ENCODE results near the gene TTC28. TPM values are rescaled to one million over a fixed set of nuclear protein-coding genes. Genes with fewer than 3 reads are reported as not detected.
A peak's percentile ranks its signal among the peaks of the same experiment; 100 is the strongest.

The TTC28 gene
- polyA plus RNA-seq, 5 donors: 27.1 to 42.4 (median 37.1) TPM

DNA sequence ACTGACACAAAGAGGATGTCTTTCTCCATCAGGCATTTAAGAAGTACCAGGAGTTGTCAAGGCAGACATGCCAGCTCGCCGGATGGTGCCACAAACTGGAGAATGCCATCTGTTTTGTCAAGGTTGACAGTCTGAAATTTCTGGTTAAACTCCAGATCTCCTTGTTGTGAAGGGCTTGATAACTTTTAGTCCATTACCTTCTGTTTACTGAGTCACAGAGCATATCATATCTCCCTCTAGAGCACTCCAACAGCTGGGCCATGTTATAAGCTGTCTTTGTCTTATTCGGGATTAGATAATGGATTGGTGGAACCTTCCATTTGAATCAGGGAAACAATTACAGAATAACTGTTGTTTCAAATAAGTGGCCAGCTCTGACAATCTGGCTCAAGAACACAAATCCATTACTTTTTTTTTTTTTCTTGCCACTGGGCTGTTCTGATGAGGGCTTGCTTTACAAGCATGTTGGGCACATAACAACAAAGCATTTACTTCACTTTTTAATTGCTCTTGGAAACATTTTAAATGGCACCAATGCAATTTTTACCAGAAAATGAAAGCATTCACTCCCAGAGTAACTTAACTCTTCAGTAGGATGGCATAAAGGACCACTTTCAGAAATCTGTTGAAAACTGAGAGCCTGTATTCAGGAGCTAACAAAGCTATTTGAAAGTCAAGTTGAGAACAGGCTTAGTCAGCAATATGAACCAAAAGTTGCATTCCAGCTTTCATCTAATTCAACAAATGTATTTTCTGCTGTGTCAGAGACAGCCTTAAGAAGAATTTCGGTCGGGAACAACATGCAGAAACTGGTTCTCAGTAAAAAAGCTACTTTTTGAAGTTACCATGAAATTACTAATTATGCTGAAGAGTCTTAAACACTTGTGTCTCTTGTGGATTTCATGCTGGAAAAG lies 533.0 kb downstream of the TTC28 start:
- no peak for DNase-seq

DNA sequence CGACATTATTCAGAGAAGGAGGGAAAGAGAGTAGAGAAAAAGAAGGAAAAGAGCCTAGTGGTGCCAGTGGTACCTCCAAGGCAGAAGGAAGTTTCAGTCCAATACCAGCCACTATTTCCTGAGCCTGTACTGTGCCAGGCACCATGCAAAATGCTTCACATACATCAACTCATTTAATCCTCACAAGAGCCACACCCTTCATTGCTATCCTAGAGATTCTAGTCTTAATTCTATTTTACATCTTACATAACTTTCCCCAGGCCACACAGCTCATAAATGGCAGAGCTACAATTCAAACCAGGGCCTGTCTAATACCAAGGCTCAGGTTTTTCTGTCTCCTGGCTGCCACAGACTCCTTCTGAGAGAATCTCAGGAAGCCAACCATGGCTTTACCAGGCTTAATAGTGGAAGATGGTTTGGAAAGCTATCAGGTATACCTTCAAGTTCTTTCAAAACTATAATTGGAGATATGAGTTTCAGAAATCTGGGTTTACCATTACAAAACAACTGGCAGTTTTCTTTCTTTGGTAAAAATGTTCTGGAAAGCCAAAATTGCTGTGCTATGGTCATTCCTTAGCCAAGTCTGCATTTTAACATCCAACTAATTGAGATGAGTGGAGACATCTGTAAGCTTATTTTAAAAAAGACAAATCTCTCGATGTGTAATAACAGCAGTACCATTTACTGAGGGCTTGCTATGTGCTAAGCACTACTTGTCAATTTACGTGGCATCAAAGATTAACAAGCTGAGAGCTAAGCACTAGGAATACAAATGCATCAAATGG lies 535.5 kb downstream of the TTC28 start:
- DNase-seq: no peak

DNA sequence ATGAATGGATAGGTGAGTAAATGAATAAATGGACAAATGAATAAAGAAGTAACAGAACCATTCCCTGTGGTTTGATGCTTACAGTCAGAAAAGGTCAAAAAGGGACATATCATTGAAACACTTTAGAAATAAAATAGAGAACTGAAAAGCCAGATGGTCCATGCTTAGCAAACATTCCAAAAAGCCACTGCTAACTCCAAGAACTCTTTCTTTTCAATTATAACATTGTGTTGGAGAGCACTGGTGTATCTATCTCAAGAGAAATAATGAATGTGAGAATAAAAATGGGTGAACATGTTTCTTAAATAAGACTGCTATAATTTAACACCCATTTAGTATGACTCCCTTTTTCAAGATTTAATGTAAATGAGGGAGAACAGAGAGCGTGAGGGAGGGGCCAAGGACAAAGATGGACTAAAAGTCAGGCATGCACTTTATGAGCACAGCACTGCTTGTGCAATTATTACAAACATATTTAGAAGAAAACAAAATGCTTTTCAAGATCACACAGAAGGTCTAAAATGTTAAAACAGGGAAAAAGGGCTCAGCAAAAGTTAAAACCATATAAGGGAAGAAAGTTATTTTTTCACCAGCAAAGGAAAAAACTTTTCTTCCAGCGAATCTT lies 536.3 kb downstream of the TTC28 start:
- DNase-seq: no peak

DNA sequence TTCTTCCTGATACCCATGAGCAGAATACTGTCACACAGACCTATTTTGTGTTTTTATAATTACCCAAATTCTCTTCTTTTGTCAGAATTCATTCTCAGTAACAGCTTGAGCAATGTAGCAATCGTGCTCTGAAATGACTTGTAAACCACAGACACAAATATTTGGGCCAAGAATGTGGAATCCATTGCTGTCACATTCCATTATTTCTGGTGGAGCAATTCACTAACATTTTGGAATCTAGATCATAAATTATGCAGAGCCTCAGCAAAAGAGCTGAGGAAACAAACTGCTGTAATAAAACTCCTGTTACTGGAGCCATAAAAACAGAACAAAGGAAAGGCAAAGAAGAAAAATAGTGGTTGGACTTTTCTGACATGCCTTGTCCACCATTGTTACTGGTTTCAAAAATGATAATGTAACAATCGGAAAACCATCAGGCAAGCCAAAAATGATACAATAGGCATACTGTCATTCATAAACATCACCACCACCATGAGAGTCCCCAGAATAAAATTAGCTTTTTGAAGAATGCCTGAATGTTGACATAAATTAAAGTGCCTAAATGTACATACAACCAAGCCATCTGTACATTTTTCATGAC lies 537.2 kb downstream of the TTC28 start:
- peak; percentile 75 to 81 for DNase-seq

DNA sequence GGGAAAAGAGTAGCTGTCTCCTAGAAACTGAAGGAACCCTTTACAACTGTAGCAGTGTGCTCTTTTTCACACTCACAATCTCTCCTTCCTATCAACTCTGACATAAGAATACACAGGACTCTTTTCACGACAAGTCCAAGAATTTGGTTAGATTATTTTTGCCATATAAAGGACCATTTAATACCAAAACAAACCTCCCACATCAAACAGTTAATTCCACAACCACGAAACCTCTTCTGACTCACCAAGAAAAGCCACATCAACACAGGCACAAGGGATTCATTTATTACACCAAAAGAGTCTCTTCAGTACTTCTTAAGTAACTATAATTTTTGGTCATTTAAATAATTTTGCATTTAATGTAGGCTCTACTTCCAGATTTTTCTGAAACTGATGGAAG lies 538.0 kb downstream of the TTC28 start:
- no peak for DNase-seq

DNA sequence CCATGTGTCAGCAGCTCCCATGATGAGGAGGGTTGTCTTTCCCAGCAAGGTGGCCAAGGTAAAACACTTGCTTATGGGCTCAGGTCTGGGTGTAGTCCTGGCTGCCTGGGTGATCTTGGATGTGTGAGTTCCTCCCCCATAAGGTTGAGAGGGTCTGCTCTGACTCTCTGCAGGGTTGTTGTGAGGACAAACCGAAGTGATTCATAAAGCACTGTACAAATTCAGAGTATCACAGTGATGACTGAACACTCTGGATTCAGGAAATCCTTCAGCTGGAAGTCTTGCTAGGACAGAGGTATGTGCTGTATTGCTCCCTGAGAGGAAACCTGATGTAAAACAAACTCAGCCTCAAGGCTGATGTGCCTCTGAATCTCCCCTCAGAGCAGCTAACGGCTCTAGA lies 539.7 kb downstream of the TTC28 start:
- no peak for DNase-seq

DNA sequence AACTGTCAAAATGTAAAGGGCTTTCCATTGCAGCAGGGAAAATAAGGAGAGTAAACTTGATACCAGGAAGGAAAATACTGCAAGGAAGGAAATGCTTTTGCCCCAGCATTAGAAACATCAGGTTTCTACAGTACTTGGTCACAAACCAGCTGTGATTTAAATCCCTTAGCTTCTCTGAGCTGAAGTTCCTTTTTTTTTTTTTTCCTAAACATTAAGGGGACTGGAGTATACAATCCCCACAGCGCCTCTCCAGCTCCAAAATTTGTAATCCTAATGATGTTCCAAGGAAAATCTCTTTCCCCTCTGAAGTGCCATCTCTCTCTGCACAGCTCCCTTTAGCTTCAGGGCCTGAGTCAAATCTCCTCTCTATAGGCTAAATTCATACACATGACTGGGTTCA lies 540.1 kb downstream of the TTC28 start:
- no peak for DNase-seq

DNA sequence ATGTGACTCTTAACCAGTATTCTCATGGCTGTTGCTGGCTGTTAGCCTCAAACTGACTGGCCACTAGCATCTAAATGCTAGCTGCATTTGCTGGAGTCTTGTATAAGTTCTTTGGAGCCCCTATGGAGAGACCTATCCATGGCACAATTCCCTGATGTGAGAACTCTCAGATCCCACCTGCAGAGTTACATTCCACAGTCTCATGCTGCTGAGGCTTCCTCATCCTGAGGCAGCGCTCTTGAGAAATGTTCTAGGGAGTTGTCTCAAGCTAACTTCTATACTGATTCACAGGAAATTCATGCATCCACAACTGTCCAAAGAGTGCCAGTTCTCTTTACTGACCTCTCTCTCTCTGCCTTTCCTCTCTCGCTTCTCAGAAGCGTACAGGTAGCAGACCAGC lies 542.6 kb downstream of the TTC28 start:
- no peak for DNase-seq

DNA sequence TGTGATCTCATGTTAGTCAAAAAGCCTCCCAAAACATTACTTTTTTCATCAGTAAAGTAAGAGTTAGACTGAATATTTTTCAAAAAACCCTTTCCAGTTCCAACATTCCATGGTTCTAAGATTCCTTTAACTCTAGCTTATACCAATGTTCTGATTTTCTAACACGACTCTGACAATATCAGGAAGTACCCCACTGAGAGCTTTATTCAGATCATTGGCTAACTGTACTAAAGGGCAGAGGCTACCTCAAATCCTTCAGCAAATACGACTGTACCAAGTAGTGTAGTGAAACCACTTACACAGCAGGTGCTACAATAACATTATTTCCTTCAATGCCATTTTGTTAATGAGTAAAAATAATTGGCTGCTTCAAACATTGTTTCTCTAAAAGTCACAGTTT lies 547.2 kb downstream of the TTC28 start:
- DNase-seq: no peak

DNA sequence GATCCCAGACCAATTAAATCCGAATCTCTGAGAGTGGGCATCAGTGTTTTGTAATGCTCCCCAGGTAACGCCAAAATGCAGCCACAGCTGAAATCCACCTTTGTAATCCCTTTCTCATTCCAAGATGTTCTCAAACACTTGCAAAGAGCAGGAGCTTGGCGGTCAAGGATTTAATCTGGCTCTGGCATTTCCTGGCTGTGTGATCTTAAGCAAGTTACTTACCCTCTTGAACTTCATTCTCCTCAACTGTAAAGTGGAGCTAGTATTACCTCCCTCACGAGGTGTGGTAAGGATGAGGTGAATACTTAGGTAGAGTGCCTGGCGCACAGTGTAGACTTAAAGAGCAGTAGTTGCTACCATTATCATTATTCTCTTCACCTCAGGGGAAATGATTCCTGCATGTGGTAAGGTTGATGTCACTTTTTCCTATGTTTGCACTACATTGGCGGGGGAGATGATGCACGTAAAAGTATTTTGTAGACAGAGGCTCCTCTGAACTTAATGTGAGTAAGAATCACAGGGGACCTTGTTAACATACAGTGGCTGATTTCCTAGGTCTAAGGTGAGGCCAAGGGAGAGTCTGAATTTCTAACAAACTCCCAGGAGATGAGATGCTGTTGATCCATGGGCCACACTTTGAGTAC lies 550.2 kb downstream of the TTC28 start:
- DNase-seq: no peak

DNA sequence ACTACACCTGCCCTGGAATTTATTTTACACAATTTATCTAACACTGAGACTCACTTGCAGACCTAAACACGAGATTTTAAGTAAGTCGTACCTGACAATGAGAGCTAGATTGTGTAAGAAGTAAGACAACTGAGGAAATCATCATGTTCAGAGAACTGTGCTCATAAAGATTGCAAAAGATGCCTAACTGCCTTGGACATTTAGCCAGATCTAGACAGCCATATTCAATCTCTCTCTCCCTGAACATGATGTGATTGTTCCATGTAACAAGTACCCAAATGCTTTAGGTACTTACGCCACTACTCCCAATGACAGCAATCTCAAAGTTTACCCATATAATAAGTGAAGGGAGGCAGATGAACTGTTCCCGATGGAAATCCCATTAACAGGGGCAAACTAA lies 550.8 kb downstream of the TTC28 start:
- DNase-seq: no peak

DNA sequence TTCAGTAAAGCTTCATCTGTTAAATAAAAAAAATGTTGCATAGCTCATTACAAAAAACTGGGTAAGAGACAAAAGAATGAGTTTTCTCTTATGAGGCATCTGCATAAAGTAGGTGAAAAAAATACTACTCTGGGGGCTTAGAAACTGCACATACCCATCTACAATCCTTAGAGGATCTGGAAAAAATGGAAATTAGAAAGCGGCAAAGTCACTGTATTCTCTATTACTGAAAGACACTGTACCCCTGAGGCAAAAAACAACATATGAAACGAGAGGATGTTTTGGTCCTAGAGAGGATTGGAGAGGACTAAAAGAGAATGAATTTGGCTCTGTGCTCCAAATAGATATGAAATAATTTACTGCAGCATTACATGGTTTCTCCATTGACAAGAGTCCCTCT lies 553.8 kb downstream of the TTC28 start:
- DNase-seq: no peak

DNA sequence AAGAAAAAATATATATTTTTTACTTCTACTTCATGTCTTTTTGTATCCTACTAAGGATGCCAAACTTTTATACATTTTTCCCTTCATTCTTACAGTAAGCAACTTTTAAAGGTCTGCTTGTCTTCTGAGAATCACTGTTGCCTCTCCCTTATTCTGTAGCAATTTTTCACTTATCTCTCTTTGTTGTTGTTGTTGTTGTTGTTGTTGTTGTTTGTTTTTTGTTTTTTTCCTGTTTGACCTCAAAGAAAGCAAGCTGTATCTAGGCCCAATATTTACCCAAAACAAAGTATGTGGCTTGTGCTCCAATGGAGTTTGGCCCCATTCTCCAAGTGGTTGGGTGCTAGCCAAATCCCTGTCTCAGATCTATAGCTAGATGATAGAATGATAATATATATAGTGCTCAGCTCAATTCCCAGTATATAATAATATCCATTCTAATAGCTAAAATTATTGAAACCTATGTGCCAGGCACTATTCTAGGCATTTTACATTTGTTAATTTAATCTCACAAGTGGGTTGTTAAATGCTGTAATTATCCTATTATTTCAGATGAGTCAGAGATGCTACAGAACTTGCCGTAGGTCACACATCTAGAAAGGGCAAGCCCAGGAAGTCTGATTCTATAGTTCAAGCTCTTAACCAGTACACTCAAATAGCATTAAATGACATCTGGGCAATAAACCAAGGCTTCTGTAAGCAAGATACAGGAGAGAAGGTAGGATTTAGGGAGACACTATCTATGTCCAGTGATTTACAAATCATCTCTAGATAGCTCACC lies 555.5 kb downstream of the TTC28 start:
- DNase-seq: no peak

DNA sequence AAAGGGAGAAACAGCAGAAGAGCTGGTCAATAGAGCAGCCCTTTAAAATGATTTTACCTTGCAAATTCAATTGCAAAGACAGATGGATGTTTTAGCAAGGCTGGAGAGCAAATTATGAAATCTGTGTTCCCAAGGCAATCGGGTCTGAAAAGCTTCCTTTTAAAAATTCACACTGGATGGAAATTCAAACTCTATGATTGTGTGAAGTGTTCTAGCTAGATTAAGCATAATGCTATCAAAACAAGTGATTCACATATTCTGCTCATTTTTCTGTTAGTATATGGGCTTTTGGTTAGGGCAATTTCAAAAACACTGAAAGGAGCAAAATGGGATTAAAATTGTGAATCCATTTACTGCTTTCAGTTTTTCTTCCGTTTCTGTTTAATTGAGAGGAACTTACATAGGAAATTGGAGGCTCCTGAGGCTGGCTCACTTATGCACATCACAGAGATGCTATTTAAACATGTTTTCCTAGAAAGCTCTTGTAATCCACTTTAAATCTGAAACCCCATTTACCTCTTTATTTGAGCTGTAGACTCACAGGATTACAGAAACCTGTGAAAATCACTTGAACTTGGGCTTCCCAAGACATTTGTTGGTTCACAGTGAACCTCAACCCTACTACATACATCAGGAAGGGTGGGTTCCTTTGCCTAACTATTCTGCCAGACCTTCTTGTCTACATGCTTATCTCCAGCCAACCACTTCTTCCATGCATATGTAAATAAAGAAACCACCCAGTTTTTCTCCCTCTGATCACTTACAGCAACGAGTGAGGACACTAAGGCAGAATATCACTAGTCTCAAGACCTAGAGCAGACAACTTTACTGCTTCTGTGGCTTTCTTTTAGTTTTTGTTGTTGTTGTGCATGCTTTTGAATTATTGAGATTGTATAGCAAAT lies 558.7 kb downstream of the TTC28 start:
- DNase-seq: no peak

DNA sequence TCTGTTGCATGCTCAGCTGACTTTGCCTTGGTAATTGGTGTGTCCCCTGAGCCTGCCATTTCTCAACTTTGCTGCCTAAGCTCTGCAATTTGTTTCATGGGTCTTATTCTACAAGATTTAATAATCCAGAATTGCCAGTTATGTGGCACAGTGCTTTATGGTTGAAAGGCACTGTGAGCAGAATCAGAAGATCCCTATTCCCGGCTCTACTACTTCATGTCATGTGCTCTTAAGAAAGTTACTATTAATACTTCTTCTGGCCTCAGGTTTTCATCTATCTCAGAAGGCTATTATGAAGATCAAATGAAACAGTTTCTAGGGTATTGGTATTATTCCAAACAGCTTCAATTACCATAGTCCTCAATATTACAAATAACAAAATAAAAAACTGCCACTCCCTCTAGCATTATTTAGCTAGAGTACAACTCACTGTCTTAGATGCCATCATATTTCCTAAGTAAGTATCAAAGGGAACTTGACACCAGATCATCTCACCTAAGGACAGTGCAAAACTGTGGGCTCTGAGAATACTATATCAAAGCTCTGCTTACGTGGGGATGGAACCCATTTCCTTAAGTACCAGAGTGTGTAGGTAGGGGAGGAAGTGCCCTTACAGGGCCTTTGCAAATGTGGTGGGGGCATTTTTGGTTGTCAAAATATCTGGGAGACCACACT lies 560.5 kb downstream of the TTC28 start:
- no peak for DNase-seq

DNA sequence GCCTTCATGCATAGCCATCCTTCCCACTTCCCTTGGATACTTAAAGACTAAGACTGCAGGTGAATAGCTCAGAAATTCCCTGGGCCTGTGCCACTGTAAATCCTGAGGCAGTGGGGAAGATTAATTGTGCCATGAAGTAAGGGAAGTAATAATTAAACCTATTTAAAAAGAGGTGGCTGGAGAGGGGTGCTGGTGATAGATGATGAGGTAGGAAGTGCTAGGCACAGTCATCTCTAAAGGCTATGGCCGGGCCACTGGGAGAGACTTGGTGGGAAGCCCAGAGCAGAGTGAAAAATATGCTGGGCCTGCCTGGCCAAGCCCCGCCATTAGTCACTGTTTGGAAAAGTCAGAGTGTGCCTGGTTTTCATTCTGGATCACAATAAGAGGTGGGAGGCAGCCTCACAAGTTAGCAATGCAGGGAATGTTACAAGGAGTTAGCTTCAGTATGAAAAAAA lies 563.4 kb downstream of the TTC28 start:
- no peak for DNase-seq

DNA sequence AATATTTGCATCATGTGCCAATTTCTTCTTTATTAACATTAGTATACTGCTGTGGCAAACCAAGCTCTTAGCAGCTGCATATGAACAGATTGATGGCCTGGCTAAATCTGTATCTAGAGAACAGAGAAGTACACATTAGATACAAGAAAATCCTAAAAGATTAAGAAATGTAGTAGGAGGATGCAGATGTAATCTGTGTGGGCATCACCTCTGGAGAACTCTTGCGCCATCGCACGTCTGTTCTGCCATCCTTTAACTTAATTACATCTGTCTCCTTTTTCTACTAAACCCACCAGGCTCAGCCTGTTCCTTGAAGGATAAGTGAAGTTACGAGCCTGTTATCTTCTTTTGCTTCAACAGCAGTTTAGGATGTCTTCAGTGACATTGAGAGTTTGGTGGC lies 564.2 kb downstream of the TTC28 start:
- DNase-seq: no peak

DNA sequence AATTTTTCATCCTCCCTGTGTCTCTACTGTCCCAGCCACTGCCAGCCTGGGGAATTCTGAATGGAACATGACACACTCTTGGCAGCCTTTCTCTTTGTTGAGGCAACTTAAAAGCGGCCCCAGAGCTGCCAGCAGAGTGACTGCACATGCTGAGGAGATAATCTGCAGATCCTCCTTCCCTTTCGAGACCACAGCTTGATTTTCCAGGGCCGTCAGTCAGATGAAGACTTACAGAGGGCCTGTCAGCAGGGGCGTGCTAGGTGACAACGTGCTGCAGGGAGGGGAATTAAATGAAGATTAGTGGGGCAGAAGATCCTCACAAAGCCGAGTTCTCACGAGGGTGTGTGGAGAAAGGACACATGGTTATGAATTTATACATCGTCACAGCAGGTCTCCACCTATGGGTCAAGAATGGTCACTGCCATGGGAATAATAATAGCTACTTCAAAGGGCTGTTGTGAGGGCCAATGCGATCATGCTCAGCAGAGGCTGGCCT lies 567.0 kb downstream of the TTC28 start:
- DNase-seq: peak; percentile 83

DNA sequence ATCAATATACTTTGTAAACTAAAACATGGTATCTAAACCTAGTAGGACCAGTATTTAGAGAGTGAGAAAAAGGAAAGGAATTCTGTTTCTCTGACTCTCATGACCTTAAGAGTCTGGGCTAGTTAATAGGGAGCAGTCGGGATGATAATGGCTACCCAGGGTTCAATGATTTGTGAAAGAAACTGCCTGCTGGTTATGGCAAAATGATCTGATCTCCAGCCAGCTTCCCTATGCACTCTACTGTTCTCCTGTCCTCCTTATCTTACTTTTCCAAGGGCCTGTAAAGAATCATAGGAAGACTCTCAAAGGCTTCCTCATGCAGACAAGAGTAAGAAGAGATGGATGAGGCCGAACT lies 567.5 kb downstream of the TTC28 start:
- DNase-seq: no peak

Measured in right lung (tissue), 5 donors.